ENCODE measurements around the gene TMPRSS11F. TPM values are rescaled to one million over a fixed set of nuclear protein-coding genes. Genes with fewer than 3 reads are reported as not detected.
A peak's percentile ranks its signal among the peaks of the same experiment; 100 is the strongest.
"Not testable (repeated sequence)": the region's sequence is repeated elsewhere in the genome, so short reads cannot be mapped to it uniquely, and the experiment has no call there.

TMPRSS11F gene
- total RNA-seq (2014; rRNA removed; shearing (Covaris generic)) (not detected in 2 replicates), polyA plus RNA-seq (2016; fragmentation: Nextera tagmentation; extraction: Ambion mirVana) (not detected in 2 replicates)

- Histone ChIP-seq H3K9me3 (ENCODE audit: low read depth) (no peaks in the 10 kb centered on the region), H3K4me2 (ENCODE audit: unreplicated experiment) (no peak within 1 kb of the TSS), H3K27ac (no peak within 1 kb of the TSS), H3K4me1 (ENCODE audit: insufficient read depth) (no peaks in the 10 kb centered on the region), H3F3A (ENCODE audit: insufficient read depth) (no peaks in the 10 kb centered on the region), H3K27me3 (replicated peaks; ENCODE audit: insufficient read depth) (no peaks in the 10 kb centered on the region), H4K20me1 (ENCODE audit: insufficient read depth) (no peaks in the 10 kb centered on the region), H3K9ac (no peak within 1 kb of the TSS), H3K36me3 (ENCODE audit: low read depth) (no peaks in the 10 kb centered on the region), H3K79me2 (ENCODE audit: insufficient read depth) (no peaks in the 10 kb centered on the region), H2AFZ (no peak within 1 kb of the TSS), H3K9me2 (ENCODE audit: insufficient read depth) (no peaks in the 10 kb centered on the region), H3K4me3 (no peak within 1 kb of the TSS)
- in situ Hi-C loops (cut with MboI) = no loop called here
- no peak for TF ChIP-seq EZH2phosphoT487 (IDR thresholded peaks at IDR 0.05; ENCODE audit: insufficient read depth, low read depth)
- TF ChIP-seq EZH2 (IDR thresholded peaks at IDR 0.05; ENCODE audit: insufficient read depth, poor library complexity, severe bottlenecking) = no peak
- WGBS, 2 experiments (ENCODE audit: low coverage in 1 of 2, low lambda C conversion rate in 2 of 2, missing lambda C conversion rate in 2 of 2) = 45 to 48% methylated on average over 3 of the region's 3 CpGs
- no peak for DNase-seq
Observed at GRCh38 chr4:68129793-68130192, at the start of gene TMPRSS11F. TSS of gene TMPRSS11F (minus strand) at chr4:68129869. CDS start at chr4:68129820, 49 bp downstream.

DNA sequence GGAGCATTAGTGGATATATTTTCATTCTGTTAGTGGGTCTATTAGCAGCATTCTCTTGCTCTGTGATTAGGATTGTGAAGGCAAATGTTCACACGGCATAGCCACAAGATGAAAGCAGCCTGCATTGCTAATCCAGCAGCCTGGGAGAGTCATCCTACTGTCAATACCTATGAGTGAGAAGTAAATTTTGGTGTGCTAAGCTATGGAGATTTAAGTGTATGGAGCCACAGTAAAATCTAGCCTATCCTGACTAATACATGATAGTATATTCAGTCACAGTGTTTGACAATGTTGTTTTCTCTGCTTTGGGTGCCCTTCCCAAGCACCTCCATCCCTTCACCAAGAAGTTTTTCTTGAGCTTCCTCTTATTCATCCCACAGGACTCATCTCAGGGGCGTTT lies 47.2 kb upstream of the TMPRSS11F start:
- peak; percentile 12 for DNase-seq
- no peak overlapping the region for H3K4me3 ChIP-seq
- no peaks in the 10 kb centered on the region for H3K79me2 ChIP-seq (ENCODE audit: insufficient read depth)
- H3F3A ChIP-seq (ENCODE audit: insufficient read depth) = no peaks in the 10 kb centered on the region
- no peaks in the 10 kb centered on the region for H4K20me1 ChIP-seq (ENCODE audit: insufficient read depth)
- in situ Hi-C loops (cut with MboI) = no loop called here
- TF ChIP-seq EZH2phosphoT487 (IDR thresholded peaks at IDR 0.05; ENCODE audit: insufficient read depth, low read depth) = no peak
- TF ChIP-seq EZH2 (IDR thresholded peaks at IDR 0.05; ENCODE audit: insufficient read depth, poor library complexity, severe bottlenecking) = no peak
- peaks cover 12% of the 10 kb centered on the region for H3K4me1 ChIP-seq (ENCODE audit: insufficient read depth)
- no peak overlapping the region for H3K4me2 ChIP-seq (ENCODE audit: unreplicated experiment)
- 15 to 23% methylated on average over 2 of the region's 2 CpGs for WGBS, 2 experiments (ENCODE audit: low coverage in 1 of 2, low lambda C conversion rate in 2 of 2, missing lambda C conversion rate in 2 of 2)
- H3K27ac ChIP-seq = no peak overlapping the region
- H3K9me2 ChIP-seq (ENCODE audit: insufficient read depth) = no peaks in the 10 kb centered on the region
- no peaks in the 10 kb centered on the region for H3K9me3 ChIP-seq (ENCODE audit: low read depth)
- H3K9ac ChIP-seq = no peak overlapping the region
- H2AFZ ChIP-seq = no peak overlapping the region
- H3K36me3 ChIP-seq (ENCODE audit: low read depth) = no peaks in the 10 kb centered on the region
- H3K27me3 ChIP-seq (replicated peaks; ENCODE audit: insufficient read depth) = no peaks in the 10 kb centered on the region

DNA sequence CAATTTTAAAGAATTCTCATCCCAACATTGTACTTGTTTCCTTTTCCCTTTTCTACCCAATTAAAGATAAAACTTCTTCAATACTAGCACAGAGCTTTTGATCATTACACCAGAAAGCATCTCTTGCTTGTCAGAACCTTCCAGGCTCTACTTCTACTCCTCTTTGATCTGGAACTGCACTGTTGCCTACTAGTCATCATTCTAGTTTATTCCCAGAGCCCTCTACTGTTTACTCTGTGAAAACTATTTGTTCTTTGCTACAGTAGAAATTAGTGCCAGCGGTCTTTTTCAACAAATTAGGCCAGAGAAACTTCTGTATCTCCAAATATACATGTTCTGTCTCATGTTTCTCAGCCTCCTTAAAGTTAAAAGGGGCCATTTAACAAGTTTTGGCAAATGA lies 46.8 kb upstream of the TMPRSS11F start:
- H3K9me3 ChIP-seq (ENCODE audit: low read depth) = no peaks in the 10 kb centered on the region
- TF ChIP-seq EZH2phosphoT487 (IDR thresholded peaks at IDR 0.05; ENCODE audit: insufficient read depth, low read depth) (no peak), EZH2 (IDR thresholded peaks at IDR 0.05; ENCODE audit: insufficient read depth, poor library complexity, severe bottlenecking) (no peak)
- WGBS, 2 experiments (ENCODE audit: low coverage in 1 of 2, low lambda C conversion rate in 2 of 2, missing lambda C conversion rate in 2 of 2) = 48 to 50% methylated on average over 1 of the region's 1 CpG
- peaks cover 10% of the 10 kb centered on the region for H3K4me1 ChIP-seq (ENCODE audit: insufficient read depth)
- H3K9me2 ChIP-seq (ENCODE audit: insufficient read depth) = no peaks in the 10 kb centered on the region
- no peaks in the 10 kb centered on the region for H3F3A ChIP-seq (ENCODE audit: insufficient read depth)
- no peak overlapping the region for H3K4me3 ChIP-seq
- no peak overlapping the region for H3K9ac ChIP-seq
- H3K4me2 ChIP-seq (ENCODE audit: unreplicated experiment) = no peak overlapping the region
- H3K79me2 ChIP-seq (ENCODE audit: insufficient read depth) = no peaks in the 10 kb centered on the region
- H3K27me3 ChIP-seq (replicated peaks; ENCODE audit: insufficient read depth) = no peaks in the 10 kb centered on the region
- in situ Hi-C loops (cut with MboI) = no loop called here
- no peaks in the 10 kb centered on the region for H4K20me1 ChIP-seq (ENCODE audit: insufficient read depth)
- no peak overlapping the region for H2AFZ ChIP-seq
- DNase-seq = peak; percentile 23
- H3K36me3 ChIP-seq (ENCODE audit: low read depth) = no peaks in the 10 kb centered on the region
- no peak overlapping the region for H3K27ac ChIP-seq

DNA sequence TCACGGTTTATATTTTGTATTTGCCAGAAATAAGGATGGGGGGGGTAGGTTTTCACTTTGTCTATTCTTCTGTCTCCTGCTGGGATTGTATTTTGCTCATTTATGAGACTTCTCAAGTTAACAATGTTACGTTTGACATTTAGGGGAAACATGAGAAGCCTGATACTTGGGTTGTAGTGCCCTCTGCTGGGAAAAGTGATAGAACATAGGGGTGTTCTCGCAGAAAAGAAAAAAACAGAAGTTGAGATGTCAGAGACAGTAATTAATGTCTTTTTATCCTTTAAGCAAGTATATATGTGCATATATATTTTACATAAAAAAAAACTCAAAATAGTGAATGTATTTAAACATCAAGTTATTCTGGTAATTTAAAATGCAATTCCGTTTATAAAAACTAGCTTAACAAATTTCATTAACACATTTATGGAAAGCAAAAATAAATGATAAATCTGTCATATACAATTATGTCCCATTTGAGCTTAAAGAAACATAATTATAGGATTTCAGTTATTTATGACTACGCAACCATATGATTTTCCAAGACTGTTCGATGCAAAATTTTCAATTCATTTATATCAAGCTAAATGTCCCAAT lies 46.0 kb upstream of the TMPRSS11F start:
- H3K79me2 ChIP-seq (ENCODE audit: insufficient read depth) = no peaks in the 10 kb centered on the region
- in situ Hi-C loops (cut with MboI) = no loop called here
- TF ChIP-seq EZH2phosphoT487 (IDR thresholded peaks at IDR 0.05; ENCODE audit: insufficient read depth, low read depth) (no peak), EZH2 (IDR thresholded peaks at IDR 0.05; ENCODE audit: insufficient read depth, poor library complexity, severe bottlenecking) (no peak)
- H3K9me3 ChIP-seq (ENCODE audit: low read depth) = no peaks in the 10 kb centered on the region
- no peaks in the 10 kb centered on the region for H4K20me1 ChIP-seq (ENCODE audit: insufficient read depth)
- peak; percentile 71 for DNase-seq
- H3K4me1 ChIP-seq (ENCODE audit: insufficient read depth) = peaks cover 2% of the 10 kb centered on the region; the same call in 1 of the 2 replicates
- H3F3A ChIP-seq (ENCODE audit: insufficient read depth) = no peaks in the 10 kb centered on the region
- 26 to 27% methylated on average over 6 of the region's 6 CpGs for WGBS, 2 experiments (ENCODE audit: low coverage in 1 of 2, low lambda C conversion rate in 2 of 2, missing lambda C conversion rate in 2 of 2)
- H3K4me2 ChIP-seq (ENCODE audit: unreplicated experiment) = no peak overlapping the region
- no peaks in the 10 kb centered on the region for H3K36me3 ChIP-seq (ENCODE audit: low read depth)
- H3K9ac ChIP-seq = no peak overlapping the region
- H2AFZ ChIP-seq = no peak overlapping the region
- H3K9me2 ChIP-seq (ENCODE audit: insufficient read depth) = no peaks in the 10 kb centered on the region
- H3K27ac ChIP-seq = no peak overlapping the region
- no peak overlapping the region for H3K4me3 ChIP-seq
- H3K27me3 ChIP-seq (replicated peaks; ENCODE audit: insufficient read depth) = peaks cover 3% of the 10 kb centered on the region; the same call in 1 of the 2 replicates

DNA sequence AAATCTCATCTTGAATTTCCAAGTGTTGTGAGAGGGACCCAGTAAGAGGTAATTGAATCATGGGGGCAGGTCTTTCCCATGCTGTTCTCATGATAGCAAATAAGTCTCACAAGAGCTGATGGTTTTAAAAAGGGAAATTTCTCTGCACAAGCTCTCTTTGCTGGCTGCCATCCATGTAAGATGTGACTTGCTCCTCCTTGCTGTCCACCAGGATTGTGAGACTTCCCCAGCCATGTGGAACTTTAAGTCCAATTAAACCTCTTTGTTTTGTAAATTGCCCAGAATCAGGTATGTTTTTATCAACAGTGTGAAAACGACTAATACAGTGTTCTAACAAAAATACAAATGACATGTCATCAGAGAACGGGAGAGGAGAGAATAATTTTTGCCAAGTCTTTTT lies 44.7 kb upstream of the TMPRSS11F start:
- H3K4me1 ChIP-seq (ENCODE audit: insufficient read depth); H3K9ac ChIP-seq; H3K36me3 ChIP-seq (ENCODE audit: low read depth); H3K4me2 ChIP-seq (ENCODE audit: unreplicated experiment); H2AFZ ChIP-seq; H3K27ac ChIP-seq; H3K9me3 ChIP-seq (ENCODE audit: low read depth); H4K20me1 ChIP-seq (ENCODE audit: insufficient read depth); H3F3A ChIP-seq (ENCODE audit: insufficient read depth); H3K9me2 ChIP-seq (ENCODE audit: insufficient read depth); H3K79me2 ChIP-seq (ENCODE audit: insufficient read depth); H3K4me3 ChIP-seq; in situ Hi-C loops (cut with MboI); DNase-seq: not testable (repeated sequence)
- peaks cover 13% of the 10 kb centered on the region for H3K27me3 ChIP-seq (replicated peaks; ENCODE audit: insufficient read depth)
- WGBS, 2 experiments (ENCODE audit: low coverage in 1 of 2, low lambda C conversion rate in 2 of 2, missing lambda C conversion rate in 2 of 2) = 5 to 9% methylated on average over 2 of the region's 2 CpGs

GRCh38 chr4:68172147-68172546 lies 42.5 kb upstream of the TMPRSS11F start:
- H3K4me1 ChIP-seq (ENCODE audit: insufficient read depth); in situ Hi-C loops (cut with MboI): not testable (repeated sequence)

More at GRCh38 chr4:68172147-68172546, 42.5 kb upstream of the TMPRSS11F start:
- H3K4me2 ChIP-seq (ENCODE audit: unreplicated experiment); H3K36me3 ChIP-seq (ENCODE audit: low read depth); H3F3A ChIP-seq (ENCODE audit: insufficient read depth); H3K9ac ChIP-seq; DNase-seq; H3K27ac ChIP-seq; H3K4me3 ChIP-seq; H3K9me3 ChIP-seq (ENCODE audit: low read depth); H4K20me1 ChIP-seq (ENCODE audit: insufficient read depth); H3K79me2 ChIP-seq (ENCODE audit: insufficient read depth); H3K9me2 ChIP-seq (ENCODE audit: insufficient read depth); H2AFZ ChIP-seq: not testable (repeated sequence)
- WGBS, 2 experiments (ENCODE audit: low coverage in 1 of 2, low lambda C conversion rate in 2 of 2, missing lambda C conversion rate in 2 of 2) = 62 to 64% methylated on average over 6 of the region's 6 CpGs
- H3K27me3 ChIP-seq (replicated peaks; ENCODE audit: insufficient read depth) = peaks cover 26% of the 10 kb centered on the region

Measured in GM23248 (cell line).